HepG2 (cell line): ENCODE results near the gene PLCB2. TPM values are rescaled to one million over a fixed set of nuclear protein-coding genes. Genes with fewer than 3 reads are reported as not detected.

ENCODE experiments used
- FOSL2 ChIP-seq: sonication (generic); formaldehyde crosslinking; IDR thresholded peaks from 2 replicates; pipeline ENCODE4 v1.4.0; 2020; ENCODE audit warnings: missing genetic modification reagents
- HNRNPUL1 ChIP-seq: fragments of 200-400 bp; formaldehyde crosslinking; IDR thresholded peaks from 2 replicates; pipeline ENCODE4 v1.6.1; 2017; ENCODE audit warnings: low read depth, mild to moderate bottlenecking, low read length, moderate library complexity
- MEIS1 ChIP-seq: sonication (generic); formaldehyde crosslinking; IDR thresholded peaks from 2 replicates; pipeline ENCODE4 v1.9.0; 2021; ENCODE audit warnings: mild to moderate bottlenecking, missing genetic modification reagents, moderate library complexity, borderline replicate concordance
- NFYC ChIP-seq: IDR thresholded peaks from 2 replicates; pipeline ENCODE4 v1.6.1; 2016; ENCODE audit warnings: missing genetic modification reagents, missing compliant biosample characterization
- NR2F6 ChIP-seq, 2 experiments: IDR thresholded peaks; 2 replicates each; pipeline ENCODE4 v1.6.1; 2016; ENCODE audit warnings: antibody characterized with exemption in 1 of 2, mild to moderate bottlenecking in 1 of 2
- SRY ChIP-seq: sonication (generic); formaldehyde crosslinking; IDR thresholded peaks from 2 replicates; pipeline ENCODE4 v1.8.0; 2022; ENCODE audit warnings: mild to moderate bottlenecking, missing genetic modification reagents
- TFDP1 ChIP-seq: IDR thresholded peaks from 2 replicates; pipeline ENCODE4 v1.6.1; 2016; ENCODE audit warnings: missing compliant biosample characterization, missing genetic modification reagents, borderline replicate concordance
- TOPORS ChIP-seq: sonication (generic); formaldehyde crosslinking; IDR thresholded peaks from 2 replicates; pipeline ENCODE4 v1.8.0; 2023; ENCODE audit warnings: mild to moderate bottlenecking, missing genetic modification reagents
- TSC22D2 ChIP-seq: sonication (generic); formaldehyde crosslinking; IDR thresholded peaks from 2 replicates; pipeline ENCODE4 v1.5.1; 2020; ENCODE audit warnings: missing genetic modification reagents, mild to moderate bottlenecking, borderline replicate concordance
- ZNF317 ChIP-seq: sonication (generic); formaldehyde crosslinking; IDR thresholded peaks from 2 replicates; pipeline ENCODE4 v1.5.0; 2020; ENCODE audit warnings: mild to moderate bottlenecking, missing genetic modification reagents
- polyA plus RNA-seq, 8 experiments: library from polyadenylated mRNA; depleted of rRNA in 3 of 8; stranded (reverse) in 7 of 8; unstranded in 1 of 8; fragments of >200 nt; fragmentation: Illumina TruSeq in 4 of 8; extraction: Trizol in 4 of 8; gene quantifications; 2 replicates each; pipeline versions ENCODE4 v1.2.1 to v1.2.3, GENCODE V29; 2011 to 2016; ENCODE audit warnings: low read depth in 4 of 8, missing spikeins in 1 of 8, mixed read lengths in 1 of 8; ENCODE audit not compliant: insufficient read depth in 1 of 8
- total RNA-seq, 5 experiments: library from RNA; depleted of rRNA; stranded (reverse); fragments of >200 nt; fragmentation: Illumina TruSeq; extraction: Trizol; gene quantifications; 2 replicates each; pipeline ENCODE4 v1.2.3, GENCODE V29; 2016; ENCODE audit warnings: low read depth in 1 of 5
- TF ChIP-seq, protein P1 (sequence below): sonication (generic); formaldehyde crosslinking; IDR thresholded peaks from 2 replicates; pipeline ENCODE4 v1.8.0; 2022; ENCODE audit warnings: mild to moderate bottlenecking, missing genetic modification reagents, moderate library complexity
- TF ChIP-seq, protein P2 (sequence below), 2 experiments: fragments of 450-650 bp in 1 of 2; sonication (generic) in 1 of 2; formaldehyde crosslinking in 1 of 2; IDR thresholded peaks; 2 replicates each; pipeline versions ENCODE4 v1.6.1 to v1.8.0; 2016 to 2022; ENCODE audit warnings: antibody characterized with exemption in 1 of 2, mild to moderate bottlenecking in 1 of 2, missing genetic modification reagents in 1 of 2
- TF ChIP-seq, protein P3 (sequence below): sonication (generic); formaldehyde crosslinking; IDR thresholded peaks from 2 replicates; pipeline ENCODE4 v1.8.1; 2023; ENCODE audit warnings: mild to moderate bottlenecking, missing genetic modification reagents
- TF ChIP-seq, protein P4 (sequence below): IDR thresholded peaks from 2 replicates; pipeline ENCODE4 v1.6.1; 2016

Gene PLCB2
- total and polyA plus RNA-seq, 2 of the 13 experiments (the other 11 are each of a cell fraction or from before 2014, with no cell fraction given) = 0.11 TPM; not detected in 1

DNA sequence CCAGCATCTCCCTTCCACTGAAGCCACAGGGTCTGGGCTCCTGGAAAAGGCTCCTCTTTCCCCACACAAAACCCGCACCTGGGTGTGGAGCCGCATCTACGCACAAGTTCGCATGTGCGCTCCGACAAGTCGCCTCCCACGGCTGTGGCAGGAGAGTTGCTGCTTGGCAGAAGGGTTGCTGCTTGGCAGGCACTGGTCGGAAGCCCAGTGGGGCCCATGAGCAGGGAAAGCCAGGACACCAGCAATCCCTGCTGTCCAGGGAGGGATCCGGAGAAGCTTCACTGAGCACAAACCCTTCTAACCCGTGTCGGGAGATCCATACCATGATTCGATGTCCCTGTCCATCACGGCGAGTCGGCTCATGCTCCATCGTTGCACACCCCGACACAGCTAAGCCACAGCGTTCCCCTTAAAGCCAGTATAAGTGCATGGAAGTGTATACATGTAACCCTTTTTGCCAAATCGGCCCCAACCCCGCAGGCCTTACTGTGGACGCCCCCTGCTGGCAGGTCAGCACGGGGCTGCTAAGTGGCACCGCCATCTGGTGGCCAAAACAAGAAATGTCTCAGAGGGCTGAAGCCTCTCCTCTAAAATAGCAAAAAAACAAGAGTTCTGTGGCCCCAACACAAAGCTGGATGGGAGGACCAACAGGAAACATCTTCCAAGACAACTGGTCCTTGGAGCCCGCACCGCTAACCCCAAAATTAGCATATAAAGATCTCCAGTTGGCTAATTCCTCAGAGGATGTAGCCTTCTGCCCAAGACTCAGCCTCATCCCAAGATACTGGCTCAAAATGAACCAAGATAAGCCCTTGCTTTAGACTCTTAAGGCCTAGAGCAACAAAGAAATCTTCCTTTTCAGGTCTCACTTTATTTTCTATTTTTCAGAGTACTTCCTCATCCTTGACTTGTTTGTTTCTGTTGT, 33.1 kb downstream of the PLCB2 start (continued):
- TF ChIP-seq HNRNPUL1 (no peak), NFYC (CRISPR knock-in tag) (no peak), TSC22D2 (CRISPR knock-in tag) (peak; percentile 75; the same call in 1 of the 2 replicates), NR2F6 (IDR thresholded peaks at IDR 0.05) (no peak), NR2F6 (CRISPR knock-in tag; IDR thresholded peaks at IDR 0.05) (peak; percentile 34; the same call in 1 of the 2 replicates), ZNF317 (CRISPR knock-in tag) (0 out of 2 replicates have a peak, but pooled peaks have one; percentile 34), TFDP1 (CRISPR knock-in tag) (no peak), MEIS1 (no peak), SRY (no peak), TOPORS (no peak), FOSL2 (CRISPR knock-in tag) (peak; percentile 33; the same call in 1 of the 2 replicates)
- TF ChIP-seq, protein P1, sequence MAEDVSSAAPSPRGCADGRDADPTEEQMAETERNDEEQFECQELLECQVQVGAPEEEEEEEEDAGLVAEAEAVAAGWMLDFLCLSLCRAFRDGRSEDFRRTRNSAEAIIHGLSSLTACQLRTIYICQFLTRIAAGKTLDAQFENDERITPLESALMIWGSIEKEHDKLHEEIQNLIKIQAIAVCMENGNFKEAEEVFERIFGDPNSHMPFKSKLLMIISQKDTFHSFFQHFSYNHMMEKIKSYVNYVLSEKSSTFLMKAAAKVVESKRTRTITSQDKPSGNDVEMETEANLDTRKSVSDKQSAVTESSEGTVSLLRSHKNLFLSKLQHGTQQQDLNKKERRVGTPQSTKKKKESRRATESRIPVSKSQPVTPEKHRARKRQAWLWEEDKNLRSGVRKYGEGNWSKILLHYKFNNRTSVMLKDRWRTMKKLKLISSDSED (CRISPR knock-in tag) = no peak
- TF ChIP-seq, protein P2, sequence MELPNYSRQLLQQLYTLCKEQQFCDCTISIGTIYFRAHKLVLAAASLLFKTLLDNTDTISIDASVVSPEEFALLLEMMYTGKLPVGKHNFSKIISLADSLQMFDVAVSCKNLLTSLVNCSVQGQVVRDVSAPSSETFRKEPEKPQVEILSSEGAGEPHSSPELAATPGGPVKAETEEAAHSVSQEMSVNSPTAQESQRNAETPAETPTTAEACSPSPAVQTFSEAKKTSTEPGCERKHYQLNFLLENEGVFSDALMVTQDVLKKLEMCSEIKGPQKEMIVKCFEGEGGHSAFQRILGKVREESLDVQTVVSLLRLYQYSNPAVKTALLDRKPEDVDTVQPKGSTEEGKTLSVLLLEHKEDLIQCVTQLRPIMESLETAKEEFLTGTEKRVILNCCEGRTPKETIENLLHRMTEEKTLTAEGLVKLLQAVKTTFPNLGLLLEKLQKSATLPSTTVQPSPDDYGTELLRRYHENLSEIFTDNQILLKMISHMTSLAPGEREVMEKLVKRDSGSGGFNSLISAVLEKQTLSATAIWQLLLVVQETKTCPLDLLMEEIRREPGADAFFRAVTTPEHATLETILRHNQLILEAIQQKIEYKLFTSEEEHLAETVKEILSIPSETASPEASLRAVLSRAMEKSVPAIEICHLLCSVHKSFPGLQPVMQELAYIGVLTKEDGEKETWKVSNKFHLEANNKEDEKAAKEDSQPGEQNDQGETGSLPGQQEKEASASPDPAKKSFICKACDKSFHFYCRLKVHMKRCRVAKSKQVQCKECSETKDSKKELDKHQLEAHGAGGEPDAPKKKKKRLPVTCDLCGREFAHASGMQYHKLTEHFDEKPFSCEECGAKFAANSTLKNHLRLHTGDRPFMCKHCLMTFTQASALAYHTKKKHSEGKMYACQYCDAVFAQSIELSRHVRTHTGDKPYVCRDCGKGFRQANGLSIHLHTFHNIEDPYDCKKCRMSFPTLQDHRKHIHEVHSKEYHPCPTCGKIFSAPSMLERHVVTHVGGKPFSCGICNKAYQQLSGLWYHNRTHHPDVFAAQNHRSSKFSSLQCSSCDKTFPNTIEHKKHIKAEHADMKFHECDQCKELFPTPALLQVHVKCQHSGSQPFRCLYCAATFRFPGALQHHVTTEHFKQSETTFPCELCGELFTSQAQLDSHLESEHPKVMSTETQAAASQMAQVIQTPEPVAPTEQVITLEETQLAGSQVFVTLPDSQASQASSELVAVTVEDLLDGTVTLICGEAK (IDR thresholded peaks at IDR 0.05) = no peak
- TF ChIP-seq, protein P2 (CRISPR knock-in tag; IDR thresholded peaks at IDR 0.05) = no peak
- TF ChIP-seq, protein P3, sequence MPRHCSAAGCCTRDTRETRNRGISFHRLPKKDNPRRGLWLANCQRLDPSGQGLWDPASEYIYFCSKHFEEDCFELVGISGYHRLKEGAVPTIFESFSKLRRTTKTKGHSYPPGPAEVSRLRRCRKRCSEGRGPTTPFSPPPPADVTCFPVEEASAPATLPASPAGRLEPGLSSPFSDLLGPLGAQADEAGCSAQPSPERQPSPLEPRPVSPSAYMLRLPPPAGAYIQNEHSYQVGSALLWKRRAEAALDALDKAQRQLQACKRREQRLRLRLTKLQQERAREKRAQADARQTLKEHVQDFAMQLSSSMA = no peak
- TF ChIP-seq, protein P4, sequence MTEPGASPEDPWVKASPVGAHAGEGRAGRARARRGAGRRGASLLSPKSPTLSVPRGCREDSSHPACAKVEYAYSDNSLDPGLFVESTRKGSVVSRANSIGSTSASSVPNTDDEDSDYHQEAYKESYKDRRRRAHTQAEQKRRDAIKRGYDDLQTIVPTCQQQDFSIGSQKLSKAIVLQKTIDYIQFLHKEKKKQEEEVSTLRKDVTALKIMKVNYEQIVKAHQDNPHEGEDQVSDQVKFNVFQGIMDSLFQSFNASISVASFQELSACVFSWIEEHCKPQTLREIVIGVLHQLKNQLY (CRISPR knock-in tag) = 0 out of 2 replicates have a peak, but pooled peaks have one; percentile 18
